ENCODE results near the gene HCN2. TPM values are rescaled to one million over a fixed set of nuclear protein-coding genes. Genes with fewer than 3 reads are reported as not detected.

Gene HCN2
- total and polyA plus RNA-seq, 10 of the 15 experiments (the other 5 are each of a cell fraction or from before 2014, with no cell fraction given), result 0.01 to 0.54 (median 0.08) TPM; not detected in 4

DNA sequence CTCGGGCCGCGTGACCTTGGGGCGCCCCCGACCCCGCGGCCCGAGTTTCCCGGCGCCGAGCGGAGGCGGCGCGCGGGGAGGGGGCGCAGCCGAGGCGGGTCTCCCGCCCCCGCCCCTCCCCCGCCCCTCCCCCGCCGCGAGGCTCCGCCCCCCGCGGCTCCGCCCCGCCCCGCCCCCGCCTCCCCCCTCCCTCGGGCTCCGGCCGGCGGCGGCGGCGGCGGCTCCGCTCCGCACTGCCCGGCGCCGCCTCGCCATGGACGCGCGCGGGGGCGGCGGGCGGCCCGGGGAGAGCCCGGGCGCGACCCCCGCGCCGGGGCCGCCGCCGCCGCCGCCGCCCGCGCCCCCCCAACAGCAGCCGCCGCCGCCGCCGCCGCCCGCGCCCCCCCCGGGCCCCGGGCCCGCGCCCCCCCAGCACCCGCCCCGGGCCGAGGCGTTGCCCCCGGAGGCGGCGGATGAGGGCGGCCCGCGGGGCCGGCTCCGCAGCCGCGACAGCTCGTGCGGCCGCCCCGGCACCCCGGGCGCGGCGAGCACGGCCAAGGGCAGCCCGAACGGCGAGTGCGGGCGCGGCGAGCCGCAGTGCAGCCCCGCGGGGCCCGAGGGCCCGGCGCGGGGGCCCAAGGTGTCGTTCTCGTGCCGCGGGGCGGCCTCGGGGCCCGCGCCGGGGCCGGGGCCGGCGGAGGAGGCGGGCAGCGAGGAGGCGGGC is at the start of gene HCN2 (continued):
- no peak for TF ChIP-seq BRCA1 (IDR thresholded peaks at IDR 0.05; ENCODE audit: low read depth, low read length)
- TF ChIP-seq, protein P1, sequence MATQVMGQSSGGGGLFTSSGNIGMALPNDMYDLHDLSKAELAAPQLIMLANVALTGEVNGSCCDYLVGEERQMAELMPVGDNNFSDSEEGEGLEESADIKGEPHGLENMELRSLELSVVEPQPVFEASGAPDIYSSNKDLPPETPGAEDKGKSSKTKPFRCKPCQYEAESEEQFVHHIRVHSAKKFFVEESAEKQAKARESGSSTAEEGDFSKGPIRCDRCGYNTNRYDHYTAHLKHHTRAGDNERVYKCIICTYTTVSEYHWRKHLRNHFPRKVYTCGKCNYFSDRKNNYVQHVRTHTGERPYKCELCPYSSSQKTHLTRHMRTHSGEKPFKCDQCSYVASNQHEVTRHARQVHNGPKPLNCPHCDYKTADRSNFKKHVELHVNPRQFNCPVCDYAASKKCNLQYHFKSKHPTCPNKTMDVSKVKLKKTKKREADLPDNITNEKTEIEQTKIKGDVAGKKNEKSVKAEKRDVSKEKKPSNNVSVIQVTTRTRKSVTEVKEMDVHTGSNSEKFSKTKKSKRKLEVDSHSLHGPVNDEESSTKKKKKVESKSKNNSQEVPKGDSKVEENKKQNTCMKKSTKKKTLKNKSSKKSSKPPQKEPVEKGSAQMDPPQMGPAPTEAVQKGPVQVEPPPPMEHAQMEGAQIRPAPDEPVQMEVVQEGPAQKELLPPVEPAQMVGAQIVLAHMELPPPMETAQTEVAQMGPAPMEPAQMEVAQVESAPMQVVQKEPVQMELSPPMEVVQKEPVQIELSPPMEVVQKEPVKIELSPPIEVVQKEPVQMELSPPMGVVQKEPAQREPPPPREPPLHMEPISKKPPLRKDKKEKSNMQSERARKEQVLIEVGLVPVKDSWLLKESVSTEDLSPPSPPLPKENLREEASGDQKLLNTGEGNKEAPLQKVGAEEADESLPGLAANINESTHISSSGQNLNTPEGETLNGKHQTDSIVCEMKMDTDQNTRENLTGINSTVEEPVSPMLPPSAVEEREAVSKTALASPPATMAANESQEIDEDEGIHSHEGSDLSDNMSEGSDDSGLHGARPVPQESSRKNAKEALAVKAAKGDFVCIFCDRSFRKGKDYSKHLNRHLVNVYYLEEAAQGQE (IDR thresholded peaks at IDR 0.05; ENCODE audit: low read depth, low read length), result no peak
- TF ChIP-seq, protein P2, sequence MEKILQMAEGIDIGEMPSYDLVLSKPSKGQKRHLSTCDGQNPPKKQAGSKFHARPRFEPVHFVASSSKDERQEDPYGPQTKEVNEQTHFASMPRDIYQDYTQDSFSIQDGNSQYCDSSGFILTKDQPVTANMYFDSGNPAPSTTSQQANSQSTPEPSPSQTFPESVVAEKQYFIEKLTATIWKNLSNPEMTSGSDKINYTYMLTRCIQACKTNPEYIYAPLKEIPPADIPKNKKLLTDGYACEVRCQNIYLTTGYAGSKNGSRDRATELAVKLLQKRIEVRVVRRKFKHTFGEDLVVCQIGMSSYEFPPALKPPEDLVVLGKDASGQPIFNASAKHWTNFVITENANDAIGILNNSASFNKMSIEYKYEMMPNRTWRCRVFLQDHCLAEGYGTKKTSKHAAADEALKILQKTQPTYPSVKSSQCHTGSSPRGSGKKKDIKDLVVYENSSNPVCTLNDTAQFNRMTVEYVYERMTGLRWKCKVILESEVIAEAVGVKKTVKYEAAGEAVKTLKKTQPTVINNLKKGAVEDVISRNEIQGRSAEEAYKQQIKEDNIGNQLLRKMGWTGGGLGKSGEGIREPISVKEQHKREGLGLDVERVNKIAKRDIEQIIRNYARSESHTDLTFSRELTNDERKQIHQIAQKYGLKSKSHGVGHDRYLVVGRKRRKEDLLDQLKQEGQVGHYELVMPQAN (conservative IDR thresholded peaks at IDR 0.05), result no peak

DNA sequence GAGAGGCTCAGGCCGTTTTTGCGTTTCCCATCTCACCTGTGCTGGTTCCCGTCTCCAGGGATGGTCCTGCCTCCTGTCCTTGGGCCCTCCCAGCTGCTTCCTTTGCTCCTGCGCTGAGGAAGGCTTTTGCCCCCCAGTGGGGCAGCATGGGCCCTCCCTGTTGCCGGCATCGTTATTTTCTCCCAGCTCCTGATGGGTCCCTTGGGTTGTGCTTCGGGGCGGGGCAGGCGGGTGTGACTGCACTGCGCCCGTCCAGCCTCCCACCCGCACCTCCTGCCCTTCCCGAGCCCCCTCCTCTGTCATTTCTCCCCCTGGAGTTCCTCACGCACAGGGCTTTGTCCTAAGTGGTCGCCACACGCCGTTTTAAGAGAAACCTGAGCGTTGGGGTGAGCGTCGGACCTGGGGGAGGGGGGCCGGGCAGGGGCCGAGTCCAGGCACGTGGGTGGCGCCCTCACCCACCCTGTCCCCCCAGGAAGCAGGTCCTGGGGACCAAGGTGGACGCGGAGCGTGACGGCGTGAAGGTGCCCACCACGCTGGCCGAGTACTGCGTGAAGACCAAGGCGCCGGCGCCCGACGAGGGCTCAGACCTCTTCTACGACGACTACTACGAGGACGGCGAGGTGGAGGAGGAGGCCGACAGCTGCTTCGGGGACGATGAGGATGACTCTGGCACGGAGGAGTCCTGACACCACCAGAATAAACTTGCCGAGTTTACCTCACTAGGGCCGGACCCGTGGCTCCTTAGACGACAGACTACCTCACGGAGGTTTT is 48.6 kb upstream of the HCN2 start:
- no peak overlapping the region for H3K9ac ChIP-seq (ENCODE audit: control insufficient read depth, insufficient read depth, low read length)
- H4K20me1 ChIP-seq (ENCODE audit: control insufficient read depth, insufficient read depth), result no peaks in the 10 kb centered on the region; the same call in 1 of the 2 replicates
- 97% methylated on average over 36 of the region's 51 CpGs for WGBS (ENCODE audit: insufficient coverage, insufficient replicate concordance, low lambda C conversion rate, missing lambda C conversion rate)
- H3K36me3 ChIP-seq (ENCODE audit: control insufficient read depth in 2 of 2, insufficient read depth in 2 of 2, low read length in 1 of 2), result peaks cover 0 to 4% of the 10 kb centered on the region in 2 experiments; a peak in 3 of 4 replicates
- H3K9me3 ChIP-seq (replicated peaks; ENCODE audit: control insufficient read depth, insufficient read depth, low read length), result no peaks in the 10 kb centered on the region
- in situ Hi-C loops (cut with MboI), result no loop called here
- no peak overlapping the region for H3K27ac ChIP-seq (ENCODE audit: control insufficient read depth, insufficient read depth)
- DNase-seq (ENCODE audit: low read depth, low spot score) (no peak), ATAC-seq (no peak), FAIRE-seq (no peak)
- no peaks in the 10 kb centered on the region for H3K4me1 ChIP-seq (ENCODE audit: control insufficient read depth, insufficient read depth, low read length)
- ChIA-PET CTCF (no interaction called here), SMC1A (ENCODE audit: uncharacterized antibody, unreplicated experiment) (no interaction called here), RAD21 (ENCODE audit: unreplicated experiment) (no interaction called here), POLR2A (no interaction called here)
- intact Hi-C loops (cut with micrococcal nuclease; ENCODE audit: unreplicated experiment), result no loop called here
- no peak overlapping the region for H2AFZ ChIP-seq (ENCODE audit: control insufficient read depth, low read depth, low read length)
- no peak overlapping the region for H3K4me3 ChIP-seq
- no peaks in the 10 kb centered on the region for H3K79me2 ChIP-seq (ENCODE audit: control insufficient read depth, insufficient read depth, low read length)
- no TSS peak for BruUV-seq (replicated peaks)
- no peak overlapping the region for H3K4me2 ChIP-seq (ENCODE audit: control insufficient read depth, insufficient read depth)
- H3K27me3 ChIP-seq (replicated peaks in 1 of 2; ENCODE audit: control insufficient read depth in 2 of 2, insufficient read depth in 2 of 2, low read length in 1 of 2), result no peaks in the 10 kb centered on the region
- no peak for TF ChIP-seq BMI1 (IDR thresholded peaks at IDR 0.05; ENCODE audit: borderline replicate concordance)
- TF ChIP-seq, protein P3, sequence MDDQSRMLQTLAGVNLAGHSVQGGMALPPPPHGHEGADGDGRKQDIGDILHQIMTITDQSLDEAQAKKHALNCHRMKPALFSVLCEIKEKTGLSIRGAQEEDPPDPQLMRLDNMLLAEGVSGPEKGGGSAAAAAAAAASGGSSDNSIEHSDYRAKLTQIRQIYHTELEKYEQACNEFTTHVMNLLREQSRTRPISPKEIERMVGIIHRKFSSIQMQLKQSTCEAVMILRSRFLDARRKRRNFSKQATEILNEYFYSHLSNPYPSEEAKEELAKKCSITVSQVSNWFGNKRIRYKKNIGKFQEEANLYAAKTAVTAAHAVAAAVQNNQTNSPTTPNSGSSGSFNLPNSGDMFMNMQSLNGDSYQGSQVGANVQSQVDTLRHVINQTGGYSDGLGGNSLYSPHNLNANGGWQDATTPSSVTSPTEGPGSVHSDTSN (IDR thresholded peaks at IDR 0.05; ENCODE audit: insufficient replicate concordance, low read depth, low read length), result no peak
- TF ChIP-seq FOXM1 (IDR thresholded peaks at IDR 0.05; ENCODE audit: low read depth, low read length), result no peak
- TF ChIP-seq FOS (IDR thresholded peaks at IDR 0.05; ENCODE audit: borderline replicate concordance, extremely low read depth, insufficient read length), result no peak
- no peak for TF ChIP-seq SMARCA5 (IDR thresholded peaks at IDR 0.05)
- no peak for TF ChIP-seq RB1 (IDR thresholded peaks at IDR 0.05; ENCODE audit: borderline replicate concordance)
- no peak for TF ChIP-seq RBBP5 (conservative IDR thresholded peaks at IDR 0.05)
